ENCODE results near the gene ANKRD11. TPM values are rescaled to one million over a fixed set of nuclear protein-coding genes. Genes with fewer than 3 reads are reported as not detected.
A peak's percentile ranks its signal among the peaks of the same experiment; 100 is the strongest.
"Not testable (repeated sequence)": the region's sequence is repeated elsewhere in the genome, so short reads cannot be mapped to it uniquely, and the experiment has no call there.

The ANKRD11 gene
- polyA plus RNA-seq, 1 experiment = 48.1 TPM

GRCh38 chr16:89383095-89384003 is 107.0 kb downstream of the ANKRD11 start:
- H3K27me3 ChIP-seq (ENCODE audit: control insufficient read depth, insufficient read depth, low read length) = no peaks in the 10 kb centered on the region
- peak; percentile 16; the same call in 1 of the 2 replicates for TF ChIP-seq CTCF (IDR thresholded peaks at IDR 0.05; ENCODE audit: low read depth, low read length)
- POLR2A ChIA-PET = interaction anchor here (0.6 kb wide), 1 partner anchor 15 kb away, joined by 8 read pairs; no protein-coding TSS in a partner anchor
- no peak for DNase-seq (ENCODE audit: low read depth, low spot score)
- CTCF ChIA-PET = no interaction called here
- no peaks in the 10 kb centered on the region; the same call in 1 of the 2 replicates for H3K9me3 ChIP-seq (ENCODE audit: control insufficient read depth, insufficient read depth, low read length)
- peak overlapping the region; percentile 47 for H3K27ac ChIP-seq (ENCODE audit: low read depth, low read length)
- H3K4me3 ChIP-seq (ENCODE audit: low read depth, low read length) = no peak overlapping the region

- CTCF ChIA-PET; POLR2A ChIA-PET; H3K27ac ChIP-seq (ENCODE audit: low read depth, low read length); H3K4me3 ChIP-seq (ENCODE audit: low read depth, low read length); H3K27me3 ChIP-seq (ENCODE audit: control insufficient read depth, insufficient read depth, low read length); H3K9me3 ChIP-seq (ENCODE audit: control insufficient read depth, insufficient read depth, low read length); DNase-seq (ENCODE audit: low read depth, low spot score): not testable (repeated sequence)
Measured at GRCh38 chr16:89382555-89382954, 107.8 kb downstream of the ANKRD11 start.

GRCh38 chr16:89381788-89382187 is 108.6 kb downstream of the ANKRD11 start:
- ChIA-PET CTCF (no interaction called here), POLR2A (no interaction called here)
- H3K27me3 ChIP-seq (ENCODE audit: control insufficient read depth, insufficient read depth, low read length) = no peaks in the 10 kb centered on the region
- H3K4me3 ChIP-seq (ENCODE audit: low read depth, low read length) = no peak overlapping the region
- no peak for TF ChIP-seq CTCF (IDR thresholded peaks at IDR 0.05; ENCODE audit: low read depth, low read length)
- H3K9me3 ChIP-seq (ENCODE audit: control insufficient read depth, insufficient read depth, low read length) = no peaks in the 10 kb centered on the region; the same call in 1 of the 2 replicates
- no peak for DNase-seq (ENCODE audit: low read depth, low spot score)
- H3K27ac ChIP-seq (ENCODE audit: low read depth, low read length) = no peak overlapping the region

GRCh38 chr16:89380681-89381080 is 109.7 kb downstream of the ANKRD11 start:
- ChIA-PET CTCF (no interaction called here), POLR2A (no interaction called here)
- no peak overlapping the region for H3K4me3 ChIP-seq (ENCODE audit: low read depth, low read length)
- DNase-seq (ENCODE audit: low read depth, low spot score) = no peak
- peaks cover 11% of the 10 kb centered on the region for H3K9me3 ChIP-seq (ENCODE audit: control insufficient read depth, insufficient read depth, low read length)
- H3K27me3 ChIP-seq (ENCODE audit: control insufficient read depth, insufficient read depth, low read length) = no peaks in the 10 kb centered on the region
- no peak overlapping the region for H3K27ac ChIP-seq (ENCODE audit: low read depth, low read length)
- no peak for TF ChIP-seq CTCF (IDR thresholded peaks at IDR 0.05; ENCODE audit: low read depth, low read length)

GRCh38 chr16:89378947-89379771 is 111.2 kb downstream of the ANKRD11 start:
- ChIA-PET CTCF (no interaction called here), POLR2A (interaction anchor here (0.7 kb wide), 1 partner anchor 11 kb away, joined by 3 read pairs; no protein-coding TSS in a partner anchor)
- no peak for DNase-seq (ENCODE audit: low read depth, low spot score)
- H3K27me3 ChIP-seq (ENCODE audit: control insufficient read depth, insufficient read depth, low read length) = no peaks in the 10 kb centered on the region
- peaks cover 11% of the 10 kb centered on the region for H3K9me3 ChIP-seq (ENCODE audit: control insufficient read depth, insufficient read depth, low read length)
- no peak overlapping the region for H3K27ac ChIP-seq (ENCODE audit: low read depth, low read length)
- no peak overlapping the region for H3K4me3 ChIP-seq (ENCODE audit: low read depth, low read length)
- no peak for TF ChIP-seq CTCF (IDR thresholded peaks at IDR 0.05; ENCODE audit: low read depth, low read length)
